ENCODE data around the gene FLNC. TPM values are rescaled to one million over a fixed set of nuclear protein-coding genes. Genes with fewer than 3 reads are reported as not detected.

FLNC gene
- total and polyA plus RNA-seq, 2 of the 4 experiments (the other 2 are of a cell fraction), result 116 to 154 TPM

DNA sequence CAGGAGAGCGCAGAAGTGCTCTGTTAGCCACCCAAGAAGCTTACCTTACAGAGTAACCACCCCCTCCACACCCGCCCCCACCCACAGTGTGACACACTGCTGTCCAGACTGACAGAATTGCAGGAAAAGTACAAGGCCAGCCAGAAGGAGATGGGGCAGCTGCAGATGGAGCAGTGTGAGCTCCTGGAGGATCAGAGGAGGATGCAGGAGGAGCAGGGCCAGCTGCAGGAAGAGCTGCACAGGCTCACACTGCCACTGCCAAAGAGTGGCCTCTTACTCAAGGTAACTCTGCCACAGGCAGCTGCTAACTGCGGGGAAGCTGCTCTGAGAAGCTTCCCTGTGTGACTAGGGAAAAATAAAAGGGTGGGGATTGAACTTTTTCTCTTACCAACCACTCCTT, 20.8 kb upstream of the FLNC start:
- TF ChIP-seq SMC3 (IDR thresholded peaks at IDR 0.05; ENCODE audit: low read depth, low read length) (no peak), RFX5 (IDR thresholded peaks at IDR 0.05; ENCODE audit: low read depth, low read length) (no peak), CEBPB (IDR thresholded peaks at IDR 0.05; ENCODE audit: low read depth, low read length) (no peak)
- TF ChIP-seq, protein P1, sequence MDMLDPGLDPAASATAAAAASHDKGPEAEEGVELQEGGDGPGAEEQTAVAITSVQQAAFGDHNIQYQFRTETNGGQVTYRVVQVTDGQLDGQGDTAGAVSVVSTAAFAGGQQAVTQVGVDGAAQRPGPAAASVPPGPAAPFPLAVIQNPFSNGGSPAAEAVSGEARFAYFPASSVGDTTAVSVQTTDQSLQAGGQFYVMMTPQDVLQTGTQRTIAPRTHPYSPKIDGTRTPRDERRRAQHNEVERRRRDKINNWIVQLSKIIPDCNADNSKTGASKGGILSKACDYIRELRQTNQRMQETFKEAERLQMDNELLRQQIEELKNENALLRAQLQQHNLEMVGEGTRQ (IDR thresholded peaks at IDR 0.05; ENCODE audit: low read depth, low read length), result no peak
- CTCF ChIA-PET, result no interaction called here
- dilution Hi-C loops (cut with HindIII; ENCODE audit: low sequenced_read_pairs, unreplicated experiment), result no loop called here

More for the DNA sequence above, 20.8 kb upstream of the FLNC start:
- ATAC-seq (ENCODE audit: low read depth) (no peak), DNase-seq (no peak)
- Histone ChIP-seq H3K4me1 (ENCODE audit: control insufficient read depth, insufficient read depth, low read length) (peaks cover 10% of the 10 kb centered on the region), H2AK5ac (ENCODE audit: low read depth, low read length) (no peak overlapping the region), H2AFZ (replicated peaks; ENCODE audit: low read length, poor library complexity) (no peak overlapping the region), H3K9me3 (ENCODE audit: control insufficient read depth, insufficient read depth, low read length) (no peaks in the 10 kb centered on the region), H3K23ac (ENCODE audit: low read depth, low read length) (no peak overlapping the region), H2BK15ac (ENCODE audit: low read depth, low read length) (no peak overlapping the region), H3K79me1 (ENCODE audit: low read depth in 1 of 2, low read length in 2 of 2) (no peaks in the 10 kb centered on the region; a peak in 1 of 4 replicates), H2BK120ac (ENCODE audit: low read depth, low read length) (no peak overlapping the region), H4K5ac (ENCODE audit: low read depth, low read length) (no peak overlapping the region), H2AK9ac (replicated peaks; ENCODE audit: low read depth, low read length, poor library complexity) (no peak overlapping the region), H2BK20ac (ENCODE audit: low read depth, low read length) (no peak overlapping the region), H4K91ac (ENCODE audit: insufficient read depth, low read depth, low read length) (no peak overlapping the region), H4K8ac (ENCODE audit: low read depth in 2 of 2, low read length in 2 of 2) (no peak overlapping the region), H3K9me1 (ENCODE audit: insufficient read depth, low read length) (peaks cover 10% of the 10 kb centered on the region), H4K20me1 (ENCODE audit: insufficient read depth, low read length) (no peaks in the 10 kb centered on the region), H3K18ac (ENCODE audit: low read depth, low read length) (no peak overlapping the region), H3K4me3 (ENCODE audit: insufficient read depth, low read depth, low read length) (no peak overlapping the region), H3K9ac (ENCODE audit: low read depth, low read length) (no peak overlapping the region), H3K14ac (replicated peaks; ENCODE audit: low read depth, low read length) (no peak overlapping the region), H2BK5ac (ENCODE audit: low read depth, low read length, poor library complexity, severe bottlenecking) (no peak overlapping the region), H3K56ac (ENCODE audit: extremely low read depth, insufficient read depth, low read length) (no peak overlapping the region), H3K4ac (ENCODE audit: low read depth, low read length) (no peak overlapping the region), H3K27me3 (ENCODE audit: control insufficient read depth, insufficient read depth, low read length) (no peaks in the 10 kb centered on the region), H3K36me3 (ENCODE audit: control insufficient read depth, insufficient read depth, low read length) (peaks cover 30% of the 10 kb centered on the region), H3K27ac (ENCODE audit: insufficient read depth, low read length) (no peak overlapping the region), H3K4me2 (ENCODE audit: low read depth, low read length) (no peak overlapping the region)
- in situ Hi-C loops (cut with MboI; ENCODE audit: low sequenced_read_pairs) (no loop called here), intact Hi-C loops (cut with micrococcal nuclease) (no loop called here)
- WGBS, 2 experiments (ENCODE audit: extremely low coverage in 2 of 2, insufficient read length in 1 of 2), result no CpG with 5 or more reads among the region's 3 CpGs
- POLR2A ChIA-PET (ENCODE audit: unreplicated experiment), result no interaction called here
- BruUV-seq (replicated peaks), result no TSS peak

All from IMR-90 (cell line).